Neural cell (in vitro differentiated cells): ENCODE measurements around the gene TBC1D30. TPM values are rescaled to one million over a fixed set of nuclear protein-coding genes. Genes with fewer than 3 reads are reported as not detected.

Source experiments
- H2AFZ ChIP-seq: fragments of 200-600, 300-800 bp; sonication (generic), shearing (Covaris generic); 2 replicates; pipeline ENCODE4 v1.6.0; 2014; ENCODE audit warnings: low read depth, mild to moderate bottlenecking, antibody characterized with exemption, low read length, moderate library complexity
- H3F3A ChIP-seq: fragments of 200-600 bp; shearing (Covaris generic); 2 replicates; pipeline ENCODE4 v1.6.1; 2016; ENCODE audit warnings: mild to moderate bottlenecking, moderate library complexity, mixed read lengths, antibody characterized with exemption, low read length; ENCODE audit not compliant: insufficient read depth, poor library complexity, severe bottlenecking
- H3K27ac ChIP-seq: fragments of 200-600, 300-800 bp; sonication (generic), shearing (Covaris generic); 2 replicates; pipeline ENCODE4 v1.5.1; 2014; ENCODE audit warnings: mild to moderate bottlenecking, low read length, moderate library complexity
- H3K27me3 ChIP-seq: fragments of 300-800, 200-600 bp; sonication (generic), shearing (Covaris generic); 2 replicates; pipeline ENCODE4 v1.6.0; 2014; ENCODE audit warnings: mild to moderate bottlenecking, low read depth, low read length, moderate library complexity; ENCODE audit not compliant: insufficient read depth
- H3K36me3 ChIP-seq: fragments of 300-800, 200-600 bp; sonication (generic), shearing (Covaris generic); 2 replicates; pipeline ENCODE4 v1.5.1; 2014; ENCODE audit warnings: mild to moderate bottlenecking, antibody characterized with exemption, low read length, moderate library complexity; ENCODE audit not compliant: insufficient read depth
- H3K4me2 ChIP-seq: fragments of 300-800, 200-600 bp; sonication (generic), shearing (Covaris generic); 2 replicates; pipeline ENCODE4 v1.6.0; 2014; ENCODE audit warnings: mild to moderate bottlenecking, low read length
- H3K4me3 ChIP-seq: fragments of 300-800, 200-600 bp; sonication (generic), shearing (Covaris generic); 2 replicates; pipeline ENCODE4 v1.5.1; 2014; ENCODE audit warnings: mild to moderate bottlenecking, low read length, moderate library complexity
- H3K79me2 ChIP-seq: fragments of 200-600 bp; shearing (Covaris generic); replicated peaks from 2 replicates; pipeline ENCODE4 v1.6.0; 2014; ENCODE audit warnings: mild to moderate bottlenecking, low read length, moderate library complexity; ENCODE audit not compliant: insufficient read depth
- H3K9ac ChIP-seq: fragments of 300-800, 200-600 bp; sonication (generic), shearing (Covaris generic); 2 replicates; pipeline ENCODE4 v1.6.1; 2016; ENCODE audit warnings: mild to moderate bottlenecking, low read length, mixed read lengths
- H3K9me2 ChIP-seq: fragments of 200-600 bp; shearing (Covaris generic); 2 replicates; pipeline ENCODE4 v1.6.1; 2016; ENCODE audit warnings: mild to moderate bottlenecking, low read length, mixed read lengths; ENCODE audit not compliant: insufficient read depth
- H3K9me3 ChIP-seq: fragments of 200-600, 300-800 bp; sonication (generic), shearing (Covaris generic); 2 replicates; pipeline ENCODE4 v1.6.1; 2016; ENCODE audit warnings: mild to moderate bottlenecking, mixed run types, low read length, moderate library complexity, mixed read lengths
- H4K20me1 ChIP-seq: fragments of 200-600 bp; shearing (Covaris generic); 2 replicates; pipeline ENCODE4 v1.6.1; 2016; ENCODE audit warnings: mild to moderate bottlenecking, mixed run types; ENCODE audit not compliant: insufficient read depth
- CTCF ChIP-seq: fragments of 450-650 bp; IDR thresholded peaks from 2 replicates; pipeline ENCODE4 v1.5.1; 2014; ENCODE audit warnings: antibody characterized with exemption, mild to moderate bottlenecking, moderate library complexity; ENCODE audit not compliant: poor library complexity, severe bottlenecking
- EP300 ChIP-seq: fragments of 450-650 bp; conservative IDR thresholded peaks from 2 replicates; pipeline ENCODE4 v1.6.1; 2014; ENCODE audit warnings: antibody characterized with exemption, mild to moderate bottlenecking, moderate library complexity; ENCODE audit not compliant: poor library complexity, severe bottlenecking
- EZH2 ChIP-seq: fragments of 200-600, 300-800 bp; shearing (Covaris generic), sonication (generic); IDR thresholded peaks from 2 replicates; pipeline ENCODE4 v1.6.1; 2014; ENCODE audit warnings: antibody characterized with exemption, low read length, borderline replicate concordance, mild to moderate bottlenecking; ENCODE audit not compliant: insufficient read depth, poor library complexity, severe bottlenecking
- MXI1 ChIP-seq: fragments of 450-650 bp; conservative IDR thresholded peaks from 2 replicates; pipeline ENCODE4 v1.6.1; 2014; ENCODE audit warnings: antibody characterized with exemption, mild to moderate bottlenecking; ENCODE audit not compliant: poor library complexity, severe bottlenecking
- POLR2AphosphoS5 ChIP-seq: IDR thresholded peaks from 2 replicates; pipeline ENCODE4 v1.6.1; 2012
- RAD21 ChIP-seq: fragments of 450-650 bp; conservative IDR thresholded peaks from 2 replicates; pipeline ENCODE4 v1.6.1; 2014; ENCODE audit warnings: antibody characterized with exemption, mild to moderate bottlenecking, moderate library complexity
- REST ChIP-seq: IDR thresholded peaks from 2 replicates; pipeline ENCODE4 v1.6.1; 2012; ENCODE audit warnings: borderline replicate concordance
- SMC3 ChIP-seq: fragments of 450-650 bp; conservative IDR thresholded peaks from 2 replicates; pipeline ENCODE4 v1.6.1; 2014; ENCODE audit warnings: antibody characterized with exemption, mild to moderate bottlenecking, moderate library complexity; ENCODE audit not compliant: poor library complexity
- TAF1 ChIP-seq: IDR thresholded peaks from 2 replicates; pipeline ENCODE4 v1.6.1; 2012; ENCODE audit warnings: low read depth
- polyA plus RNA-seq: library from polyadenylated mRNA; depleted of rRNA; stranded (reverse); fragments of >200 nt; gene quantifications from 2 replicates; pipeline ENCODE4 v1.2.3, GENCODE V29; 2014

Gene TBC1D30
- polyA plus RNA-seq, 1 donor from 2014 or later: 17.6 TPM

- H2AFZ ChIP-seq: peak overlapping the region; percentile 84
- peaks cover 27% of the 10 kb centered on the region for H3K27me3 ChIP-seq
- H3K27ac ChIP-seq: peak overlapping the region; percentile 80
- TF ChIP-seq RAD21 (no peak), REST (no peak), EP300 (no peak), MXI1 (no peak), EZH2 (no peak), TAF1 (no peak), POLR2AphosphoS5 (no peak), CTCF (no peak), SMC3 (no peak)
- no peaks in the 10 kb centered on the region for H3K36me3 ChIP-seq
- H3K79me2 ChIP-seq: no peaks in the 10 kb centered on the region
- no peaks in the 10 kb centered on the region for H3K9me3 ChIP-seq
- peak overlapping the region; percentile 95 for H3K4me2 ChIP-seq
- no peaks in the 10 kb centered on the region for H3F3A ChIP-seq
- H3K4me3 ChIP-seq: peak overlapping the region; percentile 94
- H3K9me2 ChIP-seq: no peaks in the 10 kb centered on the region
- peak overlapping the region; percentile 90 for H3K9ac ChIP-seq
- H4K20me1 ChIP-seq: no peaks in the 10 kb centered on the region
Measured at GRCh38 chr12:64825143-64826021, 935 bp downstream of the TBC1D30 start.

GRCh38 chr12:64826234-64826633 is 1.8 kb downstream of the TBC1D30 start:
- peaks cover 27% of the 10 kb centered on the region for H3K27me3 ChIP-seq
- TF ChIP-seq TAF1 (no peak), RAD21 (no peak), EP300 (no peak), REST (peak; percentile 91), MXI1 (peak; percentile 63), EZH2 (no peak), SMC3 (peak; percentile 12), POLR2AphosphoS5 (peak; percentile 47), CTCF (no peak)
- peak overlapping the region; percentile 94 for H3K4me3 ChIP-seq
- H2AFZ ChIP-seq: peak overlapping the region; percentile 84
- peak overlapping the region; percentile 95 for H3K4me2 ChIP-seq
- H3K9me3 ChIP-seq: no peaks in the 10 kb centered on the region
- no peaks in the 10 kb centered on the region for H3K9me2 ChIP-seq
- H3K9ac ChIP-seq: peak overlapping the region; percentile 90
- H3K36me3 ChIP-seq: no peaks in the 10 kb centered on the region
- no peaks in the 10 kb centered on the region for H3F3A ChIP-seq
- peak overlapping the region; percentile 80 for H3K27ac ChIP-seq
- no peaks in the 10 kb centered on the region for H4K20me1 ChIP-seq
- no peaks in the 10 kb centered on the region for H3K79me2 ChIP-seq
